ENCODE measurements around the gene SDS.
A peak's percentile ranks its signal among the peaks of the same experiment; 100 is the strongest.
"Not testable (repeated sequence)": the region's sequence is repeated elsewhere in the genome, so short reads cannot be mapped to it uniquely, and the experiment has no call there.

The SDS gene

DNA sequence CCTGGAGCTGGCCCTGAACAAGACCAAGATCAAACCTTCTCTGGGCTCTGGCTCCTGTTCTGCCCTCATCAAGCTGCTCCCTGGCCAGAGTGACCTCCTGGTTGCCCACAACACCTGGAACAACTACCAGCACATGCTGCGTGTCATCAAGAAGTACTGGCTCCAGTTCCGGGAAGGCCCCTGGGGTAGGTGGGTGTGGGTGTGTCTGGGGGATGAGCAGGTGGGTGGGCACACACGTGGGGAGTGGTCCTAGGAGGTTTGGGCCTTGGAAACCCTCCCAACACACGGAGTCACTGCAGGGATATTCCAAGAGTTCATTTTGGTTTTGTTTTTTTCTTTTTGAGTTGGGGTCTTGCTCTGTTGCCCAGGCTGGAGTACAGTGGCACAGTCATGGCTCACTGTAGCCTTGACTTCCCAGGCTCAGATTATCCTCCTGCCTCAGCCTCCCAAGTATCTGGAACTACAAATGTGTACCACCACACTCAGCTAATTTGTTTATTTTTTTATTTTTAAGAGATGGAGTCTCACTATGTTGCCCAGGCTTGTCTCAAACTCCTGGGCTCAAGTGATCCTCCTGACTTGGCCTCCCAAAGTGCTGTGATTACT lies 28.8 kb downstream of the SDS start:
- DNase-seq (ENCODE audit: low read depth): no peak

- no peak for DNase-seq (ENCODE audit: low read depth)
Observed at GRCh38 chr12:113373969-113374368, 29.7 kb downstream of the SDS start.

GRCh38 chr12:113373440-113373839 lies 30.2 kb downstream of the SDS start:
- no peak for DNase-seq (ENCODE audit: low read depth)

DNA sequence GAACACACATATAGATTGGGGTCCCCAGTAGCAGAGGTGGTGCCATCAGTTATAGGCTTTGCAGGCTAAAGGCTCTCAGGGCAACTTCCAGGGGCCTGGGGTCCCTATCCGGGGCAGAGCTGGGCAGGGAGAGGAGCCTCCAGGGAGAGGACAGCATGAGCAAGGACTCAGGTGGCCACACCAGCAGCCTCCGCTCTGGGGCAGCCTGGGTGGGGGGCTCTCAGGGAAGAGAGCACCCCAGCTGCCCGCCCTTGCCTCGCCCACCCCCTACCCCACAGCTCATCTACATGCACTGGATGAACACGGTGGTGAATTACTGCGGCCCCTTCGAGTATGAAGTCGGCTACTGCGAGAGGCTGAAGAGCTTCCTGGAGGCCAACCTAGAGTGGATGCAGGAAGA lies 31.3 kb downstream of the SDS start:
- DNase-seq (ENCODE audit: low read depth): no peak

GRCh38 chr12:113371808-113372207 lies 31.9 kb downstream of the SDS start:
- DNase-seq (ENCODE audit: low read depth): no peak

DNA sequence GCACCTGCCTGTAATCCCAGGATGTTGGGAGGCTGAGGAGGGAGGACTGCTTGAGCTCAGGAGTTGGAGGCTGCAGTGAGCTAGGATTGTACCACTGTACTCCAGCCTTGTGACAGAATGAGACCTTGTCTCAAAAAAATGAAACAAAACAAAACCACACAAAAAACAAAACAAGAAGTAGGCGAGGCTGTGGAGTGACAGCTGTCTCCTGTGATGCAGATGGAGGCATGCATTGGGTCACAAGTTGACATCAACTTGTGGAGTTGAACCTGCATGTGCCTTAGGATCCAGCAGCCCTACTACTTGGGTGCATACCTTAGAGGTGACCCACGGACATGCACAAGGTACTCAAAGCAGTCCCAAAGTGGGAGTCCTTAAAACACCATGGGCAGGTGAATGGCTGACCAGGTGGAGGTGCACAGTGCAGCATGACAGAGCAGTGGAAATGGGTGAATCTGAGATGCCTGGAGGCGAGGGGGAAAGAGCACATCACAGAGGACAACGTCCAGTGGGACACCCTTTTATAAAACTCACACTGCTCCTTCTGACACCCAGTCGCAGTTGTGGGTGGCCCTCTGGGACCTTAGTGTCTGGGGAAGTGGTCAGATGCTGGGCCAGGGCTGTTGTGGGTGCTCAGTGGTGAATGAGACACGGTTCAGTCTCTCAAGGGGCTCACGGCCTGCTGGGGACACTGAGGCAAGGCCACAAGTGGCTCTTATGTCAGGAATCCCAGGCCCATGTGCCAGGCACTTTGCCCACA lies 32.6 kb downstream of the SDS start:
- no peak for DNase-seq (ENCODE audit: low read depth)

- DNase-seq (ENCODE audit: low read depth): no peak
Observed at GRCh38 chr12:113369391-113369985, 34.2 kb downstream of the SDS start.

- DNase-seq (ENCODE audit: low read depth): no peak
Observed at GRCh38 chr12:113368331-113368730, 35.4 kb downstream of the SDS start.

- DNase-seq (ENCODE audit: low read depth): peak; percentile 2
Observed at GRCh38 chr12:113366827-113367226, 36.9 kb downstream of the SDS start.

DNA sequence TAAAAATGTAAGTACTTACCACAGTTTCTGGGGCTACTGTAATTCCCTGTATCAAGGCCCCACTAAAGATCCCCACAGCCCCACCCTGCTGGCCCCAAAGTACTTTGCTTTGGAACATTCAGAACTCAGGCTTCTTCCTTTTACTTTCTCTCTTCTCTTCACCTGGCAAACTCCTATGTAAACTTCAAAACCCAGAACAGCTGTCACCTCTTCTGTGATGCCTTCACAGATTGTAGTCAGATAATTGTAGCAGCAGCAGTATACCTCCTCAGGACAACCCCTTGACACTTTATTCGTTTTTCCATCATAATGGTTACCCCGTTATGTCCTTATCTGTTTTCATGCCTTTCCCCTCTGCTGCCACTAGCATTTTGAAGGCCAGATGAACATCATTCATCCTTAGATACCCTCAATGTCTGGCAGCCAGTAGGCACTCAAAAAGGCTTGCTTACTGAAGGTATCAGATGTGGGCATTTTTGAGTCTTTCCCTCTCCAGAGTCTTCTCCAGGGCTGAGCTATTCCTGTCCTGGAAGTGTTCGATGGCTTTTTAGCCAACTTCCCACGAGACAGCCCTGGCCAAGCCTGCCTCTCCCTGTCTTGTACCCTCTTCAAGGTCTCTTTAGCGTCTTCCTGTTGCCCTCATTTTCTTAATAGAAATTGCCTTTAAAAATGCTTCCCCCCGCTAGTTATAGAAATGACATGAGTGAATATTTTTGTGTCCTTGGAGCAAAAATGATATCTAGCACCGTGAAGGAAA lies 37.9 kb downstream of the SDS start:
- no peak for DNase-seq (ENCODE audit: low read depth)

DNA sequence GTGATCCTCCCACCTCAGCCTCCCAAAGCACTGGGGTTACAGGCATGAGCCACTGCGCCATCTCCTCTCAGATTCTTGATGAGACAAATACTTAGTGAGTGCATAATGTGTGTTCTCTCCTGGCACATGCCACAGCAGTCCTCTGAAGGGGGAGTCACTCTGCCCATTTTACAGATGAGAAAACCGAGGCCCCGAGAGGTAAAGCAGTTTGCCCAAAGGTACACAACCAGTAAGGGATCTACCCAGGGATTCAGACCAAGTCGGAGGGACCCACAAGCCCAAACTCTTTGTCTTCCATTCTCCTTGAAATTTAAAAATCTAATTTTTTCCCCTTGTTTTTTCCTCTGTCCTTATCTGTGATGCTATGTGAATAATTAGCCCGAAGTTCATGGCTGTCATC lies 39.0 kb downstream of the SDS start:
- no peak for DNase-seq (ENCODE audit: low read depth)

- no peak for DNase-seq (ENCODE audit: low read depth)
Observed at GRCh38 chr12:113361574-113362370, 41.9 kb downstream of the SDS start.

DNA sequence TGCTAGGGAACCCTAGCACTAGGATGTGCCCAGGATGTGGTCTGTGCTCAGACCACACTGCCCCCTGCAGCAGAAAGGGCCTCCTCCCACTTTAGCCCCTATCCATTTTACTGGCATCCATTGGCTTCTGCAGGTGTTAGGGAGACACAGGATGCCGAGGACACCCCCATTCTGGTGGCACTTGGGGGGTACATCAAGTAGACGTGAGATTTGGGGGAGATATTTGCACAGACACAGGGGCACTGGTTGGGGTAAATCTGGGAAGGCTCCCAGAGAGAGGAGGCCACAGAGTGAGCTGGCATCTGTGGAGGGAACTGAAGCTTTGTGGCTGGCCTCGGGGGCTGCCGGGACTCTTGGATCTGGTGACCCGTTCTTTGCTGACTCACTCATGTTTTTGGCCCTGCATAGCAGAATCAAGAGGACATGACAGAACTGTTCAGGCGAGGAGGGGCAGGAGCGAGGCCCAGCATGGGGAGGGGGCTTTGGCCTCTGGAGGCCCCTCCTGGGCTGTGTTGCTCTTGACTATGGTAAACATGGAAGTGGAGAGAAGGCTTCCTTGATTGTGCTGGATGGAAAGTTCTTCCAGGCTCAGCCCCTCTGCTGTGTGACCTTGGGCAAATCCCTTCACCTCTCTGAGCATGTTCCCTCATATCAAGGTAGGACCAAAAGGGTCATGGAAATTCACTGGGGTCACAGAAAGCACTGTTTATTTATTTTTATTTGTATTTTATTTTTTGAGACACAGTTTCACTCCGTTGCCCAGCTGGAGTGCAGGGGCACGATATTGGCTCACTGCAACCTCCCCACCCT lies 43.5 kb downstream of the SDS start:
- DNase-seq (ENCODE audit: low read depth): no peak

DNA sequence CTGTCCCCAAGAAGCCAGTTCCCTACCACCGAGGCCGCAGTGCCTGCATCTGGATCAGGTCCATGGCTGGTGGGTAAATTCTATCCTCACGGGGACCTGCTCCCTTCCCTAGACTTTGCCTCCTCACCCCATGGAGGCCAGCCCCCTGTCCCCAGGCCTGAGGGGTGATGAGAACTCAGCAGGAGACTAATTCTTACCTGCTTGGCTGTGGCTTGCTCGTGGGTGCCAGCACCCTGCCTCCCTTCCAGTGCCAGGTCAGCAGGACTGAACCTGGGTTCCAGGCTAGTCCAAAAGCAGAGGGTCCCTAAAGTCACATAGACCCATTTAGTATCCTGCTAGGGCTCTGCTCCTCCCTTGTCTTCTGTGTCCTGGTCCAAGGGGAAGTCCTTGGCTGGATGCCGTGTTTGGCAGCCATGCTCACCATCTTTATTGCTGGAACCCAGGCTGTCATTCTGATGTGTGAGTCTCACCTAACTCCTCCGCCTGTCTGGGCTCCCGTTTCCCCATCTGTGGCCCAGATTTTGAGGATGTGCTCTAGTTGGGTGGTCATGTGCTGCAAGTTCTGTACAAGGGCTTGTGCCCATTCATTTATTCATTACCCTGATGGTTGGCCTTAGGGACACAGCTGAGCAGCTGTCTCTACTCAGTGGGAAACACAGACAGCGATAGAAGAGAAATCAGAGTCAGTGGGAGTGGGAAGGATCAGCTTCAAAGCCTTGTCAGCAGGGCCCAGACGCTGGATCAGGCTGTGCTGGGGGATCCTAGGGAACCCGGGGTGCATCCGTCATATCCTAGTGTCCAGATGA lies 44.4 kb downstream of the SDS start:
- DNase-seq (ENCODE audit: low read depth): no peak

DNA sequence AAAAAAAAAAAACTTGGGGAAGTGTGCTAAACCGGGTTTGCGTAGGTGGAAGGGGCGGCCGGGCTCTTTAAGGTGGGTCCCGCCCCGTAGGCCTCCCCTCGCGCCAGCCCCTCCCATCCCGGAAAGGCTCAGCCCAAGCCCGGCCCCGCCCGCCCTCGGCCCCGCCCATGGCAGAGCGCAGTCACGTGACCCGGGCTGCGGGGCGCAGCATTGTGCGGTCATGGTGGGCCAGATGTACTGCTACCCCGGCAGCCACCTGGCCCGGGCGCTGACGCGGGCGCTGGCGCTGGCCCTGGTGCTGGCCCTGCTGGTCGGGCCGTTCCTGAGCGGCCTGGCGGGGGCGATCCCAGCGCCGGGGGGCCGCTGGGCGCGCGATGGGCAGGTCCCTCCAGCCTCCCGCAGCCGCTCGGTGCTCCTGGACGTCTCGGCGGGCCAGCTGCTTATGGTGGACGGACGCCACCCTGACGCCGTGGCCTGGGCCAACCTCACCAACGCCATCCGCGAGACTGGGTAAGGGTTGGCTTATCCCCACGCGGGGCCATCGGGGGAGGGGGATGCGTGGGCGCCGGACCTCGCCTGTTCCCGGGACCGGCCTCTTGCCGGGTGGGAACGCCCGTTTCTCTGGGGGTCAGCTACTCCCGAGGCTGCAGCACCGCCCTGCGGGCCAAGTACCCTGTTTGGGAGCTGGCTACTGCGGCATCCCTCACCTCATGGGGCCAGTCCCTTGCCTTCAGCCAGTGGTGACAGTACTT lies 45.1 kb downstream of the SDS start, which contains the start of gene PLBD2:
PLBD2 (plus strand) TSS at position 207 of the 752 bp plus-strand sequence; CDS start at position 221, 14 bp downstream.
- DNase-seq (ENCODE audit: low read depth): peak; percentile 52

GRCh38 chr12:113354192-113354591 lies 49.5 kb downstream of the SDS start:
- DNase-seq (ENCODE audit: low read depth): not testable (repeated sequence)

DNA sequence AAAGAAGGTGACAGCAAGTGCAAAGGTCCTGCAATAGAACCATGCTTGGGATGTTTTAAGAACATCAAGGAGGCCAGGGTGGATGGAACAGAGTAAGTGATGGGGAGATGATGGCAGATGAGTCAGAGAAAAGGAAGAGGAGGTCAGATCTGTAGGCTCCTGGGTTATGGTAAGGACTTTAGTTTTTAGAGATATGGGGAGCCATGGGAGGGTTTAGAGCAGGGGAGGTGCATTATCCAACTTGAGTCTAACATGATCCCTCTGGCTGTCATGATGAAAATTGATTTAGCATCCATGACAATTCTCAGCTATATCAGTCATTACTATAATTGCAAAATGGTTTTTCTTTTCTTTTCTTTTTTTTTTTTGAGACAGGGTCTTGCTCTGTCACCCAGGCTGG lies 52.6 kb downstream of the SDS start:
- no peak for DNase-seq (ENCODE audit: low read depth)

GRCh38 chr12:113348849-113349536 lies 54.7 kb downstream of the SDS start:
- no peak for DNase-seq (ENCODE audit: low read depth)

DNA sequence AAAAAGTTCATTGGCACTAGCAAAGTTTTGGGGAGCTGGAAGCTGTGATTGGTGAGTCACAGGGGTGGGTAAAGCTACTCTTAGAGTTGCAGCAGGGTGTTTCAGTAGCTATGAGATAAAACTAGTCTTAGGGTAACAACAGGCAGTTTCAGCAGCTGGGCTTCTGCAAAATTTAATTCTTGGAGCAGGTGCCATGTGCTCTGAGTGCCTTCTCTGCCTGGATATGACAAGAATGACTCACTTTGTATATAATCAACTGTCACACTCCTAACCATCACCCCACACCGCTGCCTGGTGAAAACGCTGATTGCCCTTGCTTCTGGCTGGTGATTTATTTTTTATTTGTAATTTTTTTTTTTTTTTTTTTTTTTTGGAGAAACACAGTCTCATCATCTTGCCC lies 55.8 kb downstream of the SDS start:
- no peak for DNase-seq (ENCODE audit: low read depth)

Data from GM04503 (cell line).